Gastroesophageal sphincter (tissue), 4 donors: ENCODE results near the gene SYNM. TPM values are rescaled to one million over a fixed set of nuclear protein-coding genes. Genes with fewer than 3 reads are reported as not detected.

ENCODE experiments used
- ATAC-seq: fragments of 150-250 bp; one replicate; pipeline ENCODE4 v1.9.1; 2016; ENCODE audit warnings: mild to moderate bottlenecking, moderate library complexity
- H3K27ac ChIP-seq, 4 donors: fragments of 200-600 bp; sonication (generic) in 3 of 4; 1 replicate in 3 of 4; 2 replicates in 1 of 4; pipeline ENCODE4 v1.5.1; 2016 to 2019
- H3K27me3 ChIP-seq: fragments of 200-600 bp; sonication (generic); one replicate; pipeline ENCODE4 v1.5.1; 2019
- H3K36me3 ChIP-seq, 2 donors: fragments of 200-600 bp; sonication (generic); one replicate each; pipeline ENCODE4 v1.5.1; 2019; ENCODE audit warnings: control low read depth in 1 of 2
- H3K4me1 ChIP-seq, 3 donors: fragments of 200-600 bp; sonication (generic); 1 replicate in 2 of 3; 2 replicates in 1 of 3; pipeline ENCODE4 v1.5.1; 2016 to 2019; ENCODE audit warnings: control low read depth in 2 of 3
- H3K4me3 ChIP-seq, 2 donors: fragments of 200-600 bp; sonication (generic); one replicate each; pipeline ENCODE4 v1.5.1; 2019; ENCODE audit warnings: mild to moderate bottlenecking in 1 of 2, moderate library complexity in 1 of 2
- H3K9me3 ChIP-seq, 3 donors: fragments of 200-600 bp; sonication (generic); one replicate each; pipeline ENCODE4 v1.5.1; 2017 to 2019; ENCODE audit warnings: control low read depth in 2 of 3
- CTCF ChIP-seq, 4 experiments: fragments of 200-600 bp in 2 of 4; fragments of 450-650 bp in 2 of 4; sonication (generic) in 1 of 4; IDR thresholded peaks; one replicate each; pipeline ENCODE4 v1.5.1; 2017 to 2019; ENCODE audit warnings: antibody characterized with exemption in 4 of 4, mild to moderate bottlenecking in 2 of 4, moderate library complexity in 2 of 4
- EP300 ChIP-seq: sonication (generic); formaldehyde crosslinking; IDR thresholded peaks from one replicate; pipeline ENCODE4 v1.6.1; 2017; ENCODE audit warnings: antibody characterized with exemption, mild to moderate bottlenecking
- POLR2A ChIP-seq, 2 donors: fragments of 450-650 bp; IDR thresholded peaks; one replicate each; pipeline ENCODE4 v1.6.1; 2017; ENCODE audit warnings: antibody characterized with exemption in 2 of 2, mild to moderate bottlenecking in 2 of 2, moderate library complexity in 1 of 2
- POLR2AphosphoS5 ChIP-seq: sonication (generic); formaldehyde crosslinking; IDR thresholded peaks from one replicate; pipeline ENCODE4 v1.6.1; 2017; ENCODE audit warnings: antibody characterized with exemption
- WGBS, 2 donors: methylation state at CpG; one replicate each; pipeline ENCODE4 v1.1.5; 2018; ENCODE audit warnings: low coverage in 1 of 2; 5-methylcytosine and 5-hydroxymethylcytosine counted together
- total RNA-seq, 4 donors: library from RNA; depleted of rRNA; stranded (reverse); fragments of >200 nt; gene quantifications; one replicate each; pipeline ENCODE4 v1.1.0, GENCODE V29; 2016

SYNM gene
- total RNA-seq, 4 donors from 2014 or later = 1,155 to 2,820 (median 1,765) TPM

GRCh38 chr15:99124641-99125040 lies 19.8 kb downstream of the SYNM start:
- WGBS, 2 donors = no CpG with 5 or more reads among the region's 8 CpGs
- Histone ChIP-seq H3K27me3 (no peaks in the 10 kb centered on the region), H3K9me3 (no peaks in the 10 kb centered on the region), H3K4me1 (peaks cover 23 to 100% (median 50%) of the 10 kb centered on the region in 3 donors), H3K4me3 (peak overlapping the region in 1 of 2 donors; percentile 34), H3K27ac (peak overlapping the region; percentile 75 to 98 (median 97)), H3K36me3 (peaks cover 0 to 46% of the 10 kb centered on the region in 2 donors)
- ATAC-seq = no peak
- TF ChIP-seq CTCF (IDR thresholded peaks at IDR 0.05) = no peak
- TF ChIP-seq POLR2A (IDR thresholded peaks at IDR 0.05) = no peak
- TF ChIP-seq EP300 = no peak
- TF ChIP-seq POLR2AphosphoS5 = no peak

- 30 to 53% methylated on average over 5 to 14 of the region's 29 CpGs for WGBS, 2 donors
- Histone ChIP-seq H3K4me1 (peaks cover 21 to 100% (median 47%) of the 10 kb centered on the region in 3 donors), H3K4me3 (peak overlapping the region in 1 of 2 donors; percentile 34), H3K9me3 (no peaks in the 10 kb centered on the region), H3K36me3 (peaks cover 0 to 46% of the 10 kb centered on the region in 2 donors), H3K27me3 (no peaks in the 10 kb centered on the region), H3K27ac (peak overlapping the region; percentile 75 to 98 (median 97))
- no peak for ATAC-seq
- TF ChIP-seq CTCF (IDR thresholded peaks at IDR 0.05) (no peak), EP300 (no peak), POLR2AphosphoS5 (peak; percentile 50), POLR2A (IDR thresholded peaks at IDR 0.05) (peak in 1 of 2 donors; percentile 18)
Measured at GRCh38 chr15:99125061-99125891, 20.4 kb downstream of the SYNM start.

GRCh38 chr15:99126131-99126588 lies 21.3 kb downstream of the SYNM start:
- 40 to 80% methylated on average over 1 to 3 of the region's 7 CpGs for WGBS, 2 donors
- peaks cover 17 to 100% (median 39%) of the 10 kb centered on the region in 3 donors for H3K4me1 ChIP-seq
- H3K4me3 ChIP-seq = no peak overlapping the region

GRCh38 chr15:99126930-99127329 lies 22.1 kb downstream of the SYNM start:
- Histone ChIP-seq H3K4me3 (no peak overlapping the region), H3K27me3 (no peaks in the 10 kb centered on the region), H3K27ac (peak overlapping the region; percentile 75 to 98 (median 97)), H3K9me3 (no peaks in the 10 kb centered on the region), H3K36me3 (peaks cover 0 to 59% of the 10 kb centered on the region in 2 donors), H3K4me1 (peaks cover 17 to 100% (median 35%) of the 10 kb centered on the region in 3 donors)
- no peak for ATAC-seq
- 55 to 76% methylated on average over 2 to 3 of the region's 3 CpGs for WGBS, 2 donors
- no peak for TF ChIP-seq CTCF (IDR thresholded peaks at IDR 0.05)

More at GRCh38 chr15:99126131-99126588, 21.3 kb downstream of the SYNM start:
- TF ChIP-seq POLR2AphosphoS5 (no peak), POLR2A (IDR thresholded peaks at IDR 0.05) (no peak), EP300 (no peak), CTCF (IDR thresholded peaks at IDR 0.05) (no peak)
- Histone ChIP-seq H3K27ac (peak overlapping the region; percentile 75 to 98 (median 97)), H3K9me3 (no peaks in the 10 kb centered on the region), H3K27me3 (no peaks in the 10 kb centered on the region), H3K36me3 (peaks cover 0 to 51% of the 10 kb centered on the region in 2 donors)
- ATAC-seq = no peak

GRCh38 chr15:99127773-99128172 lies 22.9 kb downstream of the SYNM start:
- WGBS, 2 donors = 37 to 71% methylated on average over 3 of the region's 3 CpGs
- Histone ChIP-seq H3K9me3 (no peaks in the 10 kb centered on the region), H3K4me1 (peaks cover 14 to 100% (median 28%) of the 10 kb centered on the region in 3 donors), H3K4me3 (no peak overlapping the region), H3K27me3 (no peaks in the 10 kb centered on the region), H3K27ac (peak overlapping the region; percentile 61 to 98 (median 97)), H3K36me3 (peaks cover 0 to 67% of the 10 kb centered on the region in 2 donors)
- TF ChIP-seq POLR2AphosphoS5 (no peak), CTCF (IDR thresholded peaks at IDR 0.05) (no peak), EP300 (no peak), POLR2A (IDR thresholded peaks at IDR 0.05) (no peak)
- ATAC-seq = no peak
